ENCODE data around the gene RALGAPA2.

RALGAPA2 gene

GRCh38 chr20:20405623-20406022, 306.8 kb downstream of the RALGAPA2 start:
- no peaks in the 10 kb centered on the region for H3K36me3 ChIP-seq (replicated peaks; ENCODE audit: low read depth, low read length)
- TF ChIP-seq, protein P1, sequence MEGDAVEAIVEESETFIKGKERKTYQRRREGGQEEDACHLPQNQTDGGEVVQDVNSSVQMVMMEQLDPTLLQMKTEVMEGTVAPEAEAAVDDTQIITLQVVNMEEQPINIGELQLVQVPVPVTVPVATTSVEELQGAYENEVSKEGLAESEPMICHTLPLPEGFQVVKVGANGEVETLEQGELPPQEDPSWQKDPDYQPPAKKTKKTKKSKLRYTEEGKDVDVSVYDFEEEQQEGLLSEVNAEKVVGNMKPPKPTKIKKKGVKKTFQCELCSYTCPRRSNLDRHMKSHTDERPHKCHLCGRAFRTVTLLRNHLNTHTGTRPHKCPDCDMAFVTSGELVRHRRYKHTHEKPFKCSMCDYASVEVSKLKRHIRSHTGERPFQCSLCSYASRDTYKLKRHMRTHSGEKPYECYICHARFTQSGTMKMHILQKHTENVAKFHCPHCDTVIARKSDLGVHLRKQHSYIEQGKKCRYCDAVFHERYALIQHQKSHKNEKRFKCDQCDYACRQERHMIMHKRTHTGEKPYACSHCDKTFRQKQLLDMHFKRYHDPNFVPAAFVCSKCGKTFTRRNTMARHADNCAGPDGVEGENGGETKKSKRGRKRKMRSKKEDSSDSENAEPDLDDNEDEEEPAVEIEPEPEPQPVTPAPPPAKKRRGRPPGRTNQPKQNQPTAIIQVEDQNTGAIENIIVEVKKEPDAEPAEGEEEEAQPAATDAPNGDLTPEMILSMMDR (IDR thresholded peaks at IDR 0.05; ENCODE audit: low read depth, low read length) = no peak
- no peak for TF ChIP-seq EZH2phosphoT487 (IDR thresholded peaks at IDR 0.05; ENCODE audit: low read depth)
- H3K4me3 ChIP-seq (ENCODE audit: low read length) = no peak overlapping the region
- no peak overlapping the region for H2AFZ ChIP-seq (ENCODE audit: low read depth, low read length)
- 0 out of 2 replicates have a peak, but pooled peaks cover 5% of the 10 kb centered on the region for H3K27me3 ChIP-seq (ENCODE audit: low read depth, low read length)
- H3K9me3 ChIP-seq (ENCODE audit: insufficient read depth, low read length) = no peaks in the 10 kb centered on the region
- H3K4me2 ChIP-seq (ENCODE audit: low read length) = no peak overlapping the region
- no peaks in the 10 kb centered on the region for H3K4me1 ChIP-seq (ENCODE audit: low read length)
- no peak overlapping the region for H3K27ac ChIP-seq (ENCODE audit: low read length)
- no peaks in the 10 kb centered on the region for H3K79me2 ChIP-seq (ENCODE audit: low read length)
- H4K20me1 ChIP-seq (ENCODE audit: insufficient read depth, low read length) = no peaks in the 10 kb centered on the region
- no peak overlapping the region for H3K9ac ChIP-seq (ENCODE audit: low read length)

- no peak for TF ChIP-seq EZH2phosphoT487 (IDR thresholded peaks at IDR 0.05; ENCODE audit: low read depth)
- TF ChIP-seq, protein P1 (IDR thresholded peaks at IDR 0.05; ENCODE audit: low read depth, low read length) = no peak
- Histone ChIP-seq H4K20me1 (ENCODE audit: insufficient read depth, low read length) (no peaks in the 10 kb centered on the region), H3K36me3 (replicated peaks; ENCODE audit: low read depth, low read length) (no peaks in the 10 kb centered on the region)
Observed at GRCh38 chr20:20404633-20405032, 307.8 kb downstream of the RALGAPA2 start.

DNA sequence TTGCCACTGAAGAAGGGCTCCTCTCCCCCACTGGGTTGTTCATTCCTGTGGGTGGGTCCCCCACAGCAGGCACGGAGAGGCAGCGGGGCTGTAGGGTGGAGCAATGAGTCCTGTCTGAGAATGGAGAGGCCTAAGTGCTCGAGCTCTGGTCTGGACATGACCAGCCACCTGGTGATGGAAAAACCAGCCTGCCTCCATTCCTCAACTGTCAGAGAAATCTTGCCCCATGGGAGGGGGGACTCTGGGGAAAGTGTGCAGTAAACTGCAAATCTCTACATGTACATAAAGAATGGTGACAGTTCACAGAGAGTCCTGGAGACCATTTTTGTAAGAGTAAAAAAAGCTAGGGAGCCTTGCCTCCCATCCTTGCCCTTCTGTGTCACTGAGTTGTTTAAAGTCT, 310.5 kb downstream of the RALGAPA2 start:
- no peak overlapping the region for H3K27ac ChIP-seq (ENCODE audit: low read length)
- no peak overlapping the region for H3K4me2 ChIP-seq (ENCODE audit: low read length)
- H2AFZ ChIP-seq (ENCODE audit: low read depth, low read length) = no peak overlapping the region
- no peak for TF ChIP-seq EZH2phosphoT487 (IDR thresholded peaks at IDR 0.05; ENCODE audit: low read depth)
- TF ChIP-seq, protein P1 (IDR thresholded peaks at IDR 0.05; ENCODE audit: low read depth, low read length) = no peak
- no peak overlapping the region for H3K4me3 ChIP-seq (ENCODE audit: low read length)
- H3K27me3 ChIP-seq (ENCODE audit: low read depth, low read length) = no peaks in the 10 kb centered on the region
- H3K36me3 ChIP-seq (replicated peaks; ENCODE audit: low read depth, low read length) = no peaks in the 10 kb centered on the region
- no peaks in the 10 kb centered on the region for H3K4me1 ChIP-seq (ENCODE audit: low read length)
- no peaks in the 10 kb centered on the region for H3K9me3 ChIP-seq (ENCODE audit: insufficient read depth, low read length)
- H4K20me1 ChIP-seq (ENCODE audit: insufficient read depth, low read length) = no peaks in the 10 kb centered on the region
- H3K79me2 ChIP-seq (ENCODE audit: low read length) = no peaks in the 10 kb centered on the region
- H3K9ac ChIP-seq (ENCODE audit: low read length) = no peak overlapping the region

More at GRCh38 chr20:20404633-20405032, 307.8 kb downstream of the RALGAPA2 start:
- H3K9me3 ChIP-seq (ENCODE audit: insufficient read depth, low read length) = no peaks in the 10 kb centered on the region
- no peak overlapping the region for H3K9ac ChIP-seq (ENCODE audit: low read length)
- H3K4me2 ChIP-seq (ENCODE audit: low read length) = no peak overlapping the region
- H3K79me2 ChIP-seq (ENCODE audit: low read length) = no peaks in the 10 kb centered on the region
- H3K4me1 ChIP-seq (ENCODE audit: low read length) = no peaks in the 10 kb centered on the region
- no peak overlapping the region for H3K27ac ChIP-seq (ENCODE audit: low read length)
- 0 out of 2 replicates have a peak, but pooled peaks cover 5% of the 10 kb centered on the region for H3K27me3 ChIP-seq (ENCODE audit: low read depth, low read length)
- H3K4me3 ChIP-seq (ENCODE audit: low read length) = no peak overlapping the region
- H2AFZ ChIP-seq (ENCODE audit: low read depth, low read length) = no peak overlapping the region

DNA sequence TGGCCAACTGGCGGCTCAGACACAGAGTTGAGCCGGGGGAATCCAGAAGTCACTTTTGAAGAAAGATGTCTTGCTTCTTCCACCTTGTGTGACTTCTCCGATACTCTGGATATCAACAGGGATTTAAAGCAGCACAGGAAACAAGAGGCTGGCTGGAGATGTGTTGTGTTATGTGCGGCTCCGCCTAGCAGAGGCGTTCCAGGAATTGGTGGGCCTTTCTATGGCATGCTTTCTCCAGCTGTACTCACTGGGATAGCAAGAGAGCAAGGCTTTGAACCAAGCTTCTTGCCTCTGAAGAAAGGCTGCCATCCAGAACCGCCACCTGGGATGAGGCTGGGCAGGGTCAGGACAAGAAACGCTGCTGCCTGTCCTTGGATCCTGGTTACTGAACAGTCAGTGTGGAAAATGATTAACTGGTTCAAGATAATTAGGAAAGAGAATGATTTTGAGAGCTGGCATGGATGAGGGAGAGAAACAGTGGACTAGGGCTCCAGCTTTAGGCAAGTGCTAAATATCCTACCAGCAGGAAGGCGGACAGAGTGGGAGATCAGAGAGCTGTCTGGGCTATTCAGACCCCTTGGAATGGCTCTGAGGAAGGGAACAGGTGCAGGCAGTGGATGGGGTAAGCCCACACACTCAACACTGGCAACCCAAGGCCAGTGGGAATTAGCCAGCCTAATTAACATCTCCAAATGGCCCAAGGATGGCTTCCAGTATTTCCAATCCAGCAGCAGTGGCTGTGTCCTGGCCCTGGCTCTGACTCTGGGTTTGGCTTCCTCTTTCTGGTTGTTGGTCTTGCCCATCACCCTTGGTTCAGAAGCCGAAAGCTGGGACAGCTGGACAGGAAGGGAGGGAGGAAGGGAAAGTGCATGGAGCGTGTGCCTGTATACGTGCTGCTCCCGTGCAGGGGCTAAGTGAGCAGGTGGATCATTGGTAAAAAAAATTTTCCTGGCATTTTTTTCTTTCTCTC, 312.6 kb downstream of the RALGAPA2 start:
- H3K27ac ChIP-seq (ENCODE audit: low read length) = no peak overlapping the region
- H3K36me3 ChIP-seq (replicated peaks; ENCODE audit: low read depth, low read length) = no peaks in the 10 kb centered on the region
- no peak overlapping the region for H2AFZ ChIP-seq (ENCODE audit: low read depth, low read length)
- no peak for TF ChIP-seq EZH2phosphoT487 (IDR thresholded peaks at IDR 0.05; ENCODE audit: low read depth)
- TF ChIP-seq, protein P1 (IDR thresholded peaks at IDR 0.05; ENCODE audit: low read depth, low read length) = no peak
- no peaks in the 10 kb centered on the region for H3K27me3 ChIP-seq (ENCODE audit: low read depth, low read length)
- no peaks in the 10 kb centered on the region for H3K4me1 ChIP-seq (ENCODE audit: low read length)
- H3K9ac ChIP-seq (ENCODE audit: low read length) = no peak overlapping the region
- no peaks in the 10 kb centered on the region for H4K20me1 ChIP-seq (ENCODE audit: insufficient read depth, low read length)
- no peak overlapping the region for H3K4me2 ChIP-seq (ENCODE audit: low read length)
- H3K4me3 ChIP-seq (ENCODE audit: low read length) = no peak overlapping the region
- no peaks in the 10 kb centered on the region for H3K9me3 ChIP-seq (ENCODE audit: insufficient read depth, low read length)
- H3K79me2 ChIP-seq (ENCODE audit: low read length) = no peaks in the 10 kb centered on the region

All from OCI-LY3 (cell line).